M059J (cell line): ENCODE measurements around the gene SCYL1. TPM values are rescaled to one million over a fixed set of nuclear protein-coding genes. Genes with fewer than 3 reads are reported as not detected.

ENCODE experiments used
- DNase-seq: peaks from one replicate; pipeline ENCODE4 v3.0.0-alpha.2; 2012; ENCODE audit warnings: low read depth
- total RNA-seq: library from RNA; depleted of rRNA; stranded (reverse); fragments of >200 nt; shearing (Covaris generic); gene quantifications from 2 replicates; pipeline ENCODE4 v1.2.3, GENCODE V29; 2014

SCYL1 gene
- total RNA-seq, 1 experiment from 2014 or later: 96.5 TPM

DNA sequence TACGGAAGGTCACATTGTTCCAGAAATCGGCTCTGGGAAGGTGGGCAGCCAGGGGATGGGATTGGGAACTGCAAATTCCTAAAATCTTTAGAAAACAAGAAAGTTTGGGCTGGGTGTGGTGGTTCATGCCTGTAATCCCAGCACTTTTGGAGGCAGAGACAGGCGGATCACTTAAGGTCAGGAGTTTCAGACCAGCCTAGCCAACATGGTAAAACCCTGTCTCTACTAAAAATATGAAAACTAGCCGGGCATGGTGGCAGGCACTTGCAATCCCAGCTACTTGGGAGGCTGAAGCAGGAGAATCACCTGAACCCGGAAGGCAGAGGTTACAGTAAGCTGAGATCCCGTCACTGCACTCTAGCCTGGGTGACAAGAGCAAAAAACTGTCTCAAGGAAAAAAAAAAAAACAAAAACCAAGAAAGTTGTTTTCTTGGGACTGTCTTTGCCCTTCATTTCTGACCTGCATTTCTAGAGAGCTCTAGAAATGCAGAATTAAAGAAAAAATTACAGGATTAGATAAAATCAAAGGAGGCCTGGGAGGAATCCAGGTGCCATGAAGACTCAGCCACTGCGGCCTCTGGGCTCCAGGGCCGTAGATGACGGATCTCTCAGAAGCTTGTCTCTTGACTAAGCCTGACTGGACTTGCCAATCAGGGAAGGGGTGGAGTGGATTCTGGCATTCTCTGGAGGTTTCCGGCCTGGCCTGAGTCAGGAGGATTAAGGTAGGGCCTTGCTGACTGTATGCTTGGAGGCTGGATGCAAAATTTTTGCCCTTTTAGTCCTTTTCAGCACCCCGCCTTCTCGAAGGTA lies 31.3 kb upstream of the SCYL1 start:
- peak; percentile 99 for DNase-seq

DNA sequence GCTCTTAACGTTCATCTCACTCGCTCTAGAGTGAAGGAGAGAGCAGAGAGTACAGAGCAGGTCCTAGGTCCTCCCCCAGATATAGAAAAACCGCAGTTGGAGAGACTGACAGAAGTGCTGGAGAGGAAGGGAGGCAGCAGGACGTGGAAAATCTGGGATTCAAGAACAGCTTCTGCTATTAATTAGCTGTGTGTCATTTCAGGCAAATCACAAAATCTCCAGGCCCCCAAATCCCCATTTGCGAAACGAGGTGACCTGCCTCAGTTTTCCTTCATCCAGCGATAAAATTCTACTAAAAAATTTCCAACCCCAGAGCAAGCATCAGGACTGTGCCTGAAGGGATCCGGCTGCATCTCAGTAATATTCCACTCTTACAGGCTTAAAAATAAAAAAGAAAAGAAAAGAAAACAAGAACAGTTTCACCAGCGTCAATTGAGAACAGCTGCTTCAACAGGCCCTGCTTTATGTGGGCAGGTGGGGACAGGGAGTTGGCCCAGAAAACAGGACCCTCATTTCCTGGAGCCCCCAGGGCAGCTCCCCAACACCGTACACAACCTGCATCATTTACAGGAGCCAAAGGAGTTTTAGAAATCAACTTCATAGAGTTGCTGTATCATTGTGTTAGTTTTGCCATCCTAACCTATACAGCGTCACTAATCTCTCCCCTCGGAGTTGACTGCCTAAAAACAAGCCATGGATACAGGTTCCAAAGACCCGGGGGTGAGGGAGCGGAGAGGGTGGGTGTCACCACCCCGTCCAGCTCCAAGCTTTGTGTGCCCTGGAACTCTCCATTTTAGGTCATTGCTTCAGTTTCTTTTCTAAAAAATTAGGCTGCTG lies 28.4 kb upstream of the SCYL1 start:
- DNase-seq: peak; percentile 62

DNA sequence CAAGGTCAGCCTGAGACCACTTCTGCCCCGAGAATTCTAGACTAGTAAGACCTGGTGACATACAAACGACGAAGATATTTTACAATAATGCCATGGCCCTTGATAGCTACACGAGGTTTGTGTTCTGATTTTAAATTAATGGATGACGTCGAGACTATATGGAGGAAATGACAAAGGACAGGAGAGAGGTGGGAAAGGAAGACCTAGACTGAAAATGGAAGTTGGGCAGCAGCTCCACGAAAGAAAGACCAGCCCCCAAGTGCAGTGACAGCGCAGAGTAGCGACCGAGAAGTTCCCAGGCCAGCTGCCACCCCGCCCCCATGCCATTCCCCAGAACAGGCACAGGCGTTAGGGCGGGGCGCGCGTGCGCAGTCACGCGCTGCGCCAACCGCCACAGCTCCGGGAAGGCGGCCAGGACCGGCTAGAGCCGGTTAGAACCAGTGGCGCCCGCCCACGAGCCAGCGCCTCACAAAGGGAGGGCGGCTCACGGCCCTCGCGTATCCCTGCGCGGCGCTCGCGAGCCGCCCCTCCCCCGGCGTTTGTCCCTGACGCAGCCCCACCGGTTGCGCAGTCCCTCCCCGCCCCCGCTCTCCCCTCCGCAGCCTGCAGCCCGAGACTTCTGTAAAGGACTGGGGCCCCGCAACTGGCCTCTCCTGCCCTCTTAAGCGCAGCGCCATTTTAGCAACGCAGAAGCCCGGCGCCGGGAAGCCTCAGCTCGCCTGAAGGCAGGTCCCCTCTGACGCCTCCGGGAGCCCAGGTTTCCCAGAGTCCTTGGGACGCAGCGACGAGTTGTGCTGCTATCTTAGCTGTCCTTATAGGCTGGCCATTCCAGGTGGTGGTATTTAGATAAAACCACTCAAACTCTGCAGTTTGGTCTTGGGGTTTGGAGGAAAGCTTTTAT lies 27.5 kb upstream of the SCYL1 start:
- peak; percentile 98 for DNase-seq

- peak; percentile 57 for DNase-seq
Measured at GRCh38 chr11:65498042-65498726, 26.7 kb upstream of the SCYL1 start.

DNA sequence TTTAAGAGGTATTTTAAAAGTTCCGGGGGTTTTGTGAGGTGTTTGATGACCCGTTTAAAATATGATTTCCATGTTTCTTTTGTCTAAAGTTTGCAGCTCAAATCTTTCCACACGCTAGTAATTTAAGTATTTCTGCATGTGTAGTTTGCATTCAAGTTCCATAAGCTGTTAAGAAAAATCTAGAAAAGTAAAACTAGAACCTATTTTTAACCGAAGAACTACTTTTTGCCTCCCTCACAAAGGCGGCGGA lies 26.2 kb upstream of the SCYL1 start:
- DNase-seq: no peak

GRCh38 chr11:65498977-65499712 lies 25.7 kb upstream of the SCYL1 start, which contains the start of gene MALAT1:
Gene MALAT1 (plus strand): TSS chr11:65499045.
- DNase-seq: peak; percentile 90

GRCh38 chr11:65499713-65500386 lies 25.0 kb upstream of the SCYL1 start:
- no peak for DNase-seq

DNA sequence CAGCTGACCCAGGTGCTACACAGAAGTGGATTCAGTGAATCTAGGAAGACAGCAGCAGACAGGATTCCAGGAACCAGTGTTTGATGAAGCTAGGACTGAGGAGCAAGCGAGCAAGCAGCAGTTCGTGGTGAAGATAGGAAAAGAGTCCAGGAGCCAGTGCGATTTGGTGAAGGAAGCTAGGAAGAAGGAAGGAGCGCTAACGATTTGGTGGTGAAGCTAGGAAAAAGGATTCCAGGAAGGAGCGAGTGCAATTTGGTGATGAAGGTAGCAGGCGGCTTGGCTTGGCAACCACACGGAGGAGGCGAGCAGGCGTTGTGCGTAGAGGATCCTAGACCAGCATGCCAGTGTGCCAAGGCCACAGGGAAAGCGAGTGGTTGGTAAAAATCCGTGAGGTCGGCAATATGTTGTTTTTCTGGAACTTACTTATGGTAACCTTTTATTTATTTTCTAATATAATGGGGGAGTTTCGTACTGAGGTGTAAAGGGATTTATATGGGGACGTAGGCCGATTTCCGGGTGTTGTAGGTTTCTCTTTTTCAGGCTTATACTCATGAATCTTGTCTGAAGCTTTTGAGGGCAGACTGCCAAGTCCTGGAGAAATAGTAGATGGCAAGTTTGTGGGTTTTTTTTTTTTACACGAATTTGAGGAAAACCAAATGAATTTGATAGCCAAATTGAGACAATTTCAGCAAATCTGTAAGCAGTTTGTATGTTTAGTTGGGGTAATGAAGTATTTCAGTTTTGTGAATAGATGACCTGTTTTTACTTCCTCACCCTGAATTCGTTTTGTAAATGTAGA lies 24.3 kb upstream of the SCYL1 start:
- DNase-seq: peak; percentile 66

DNA sequence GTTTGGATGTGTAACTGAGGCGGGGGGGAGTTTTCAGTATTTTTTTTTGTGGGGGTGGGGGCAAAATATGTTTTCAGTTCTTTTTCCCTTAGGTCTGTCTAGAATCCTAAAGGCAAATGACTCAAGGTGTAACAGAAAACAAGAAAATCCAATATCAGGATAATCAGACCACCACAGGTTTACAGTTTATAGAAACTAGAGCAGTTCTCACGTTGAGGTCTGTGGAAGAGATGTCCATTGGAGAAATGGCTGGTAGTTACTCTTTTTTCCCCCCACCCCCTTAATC lies 23.8 kb upstream of the SCYL1 start:
- DNase-seq: no peak

GRCh38 chr11:65501472-65502273 lies 23.2 kb upstream of the SCYL1 start:
- peak; percentile 58 for DNase-seq

- DNase-seq: no peak
Measured at GRCh38 chr11:65502274-65502554, 22.7 kb upstream of the SCYL1 start.

DNA sequence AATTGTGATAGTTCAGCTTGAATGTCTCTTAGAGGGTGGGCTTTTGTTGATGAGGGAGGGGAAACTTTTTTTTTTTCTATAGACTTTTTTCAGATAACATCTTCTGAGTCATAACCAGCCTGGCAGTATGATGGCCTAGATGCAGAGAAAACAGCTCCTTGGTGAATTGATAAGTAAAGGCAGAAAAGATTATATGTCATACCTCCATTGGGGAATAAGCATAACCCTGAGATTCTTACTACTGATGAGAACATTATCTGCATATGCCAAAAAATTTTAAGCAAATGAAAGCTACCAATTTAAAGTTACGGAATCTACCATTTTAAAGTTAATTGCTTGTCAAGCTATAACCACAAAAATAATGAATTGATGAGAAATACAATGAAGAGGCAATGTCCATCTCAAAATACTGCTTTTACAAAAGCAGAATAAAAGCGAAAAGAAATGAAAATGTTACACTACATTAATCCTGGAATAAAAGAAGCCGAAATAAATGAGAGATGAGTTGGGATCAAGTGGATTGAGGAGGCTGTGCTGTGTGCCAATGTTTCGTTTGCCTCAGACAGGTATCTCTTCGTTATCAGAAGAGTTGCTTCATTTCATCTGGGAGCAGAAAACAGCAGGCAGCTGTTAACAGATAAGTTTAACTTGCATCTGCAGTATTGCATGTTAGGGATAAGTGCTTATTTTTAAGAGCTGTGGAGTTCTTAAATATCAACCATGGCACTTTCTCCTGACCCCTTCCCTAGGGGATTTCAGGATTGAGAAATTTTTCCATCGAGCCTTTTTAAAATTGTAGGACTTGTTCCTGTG lies 22.1 kb upstream of the SCYL1 start:
- peak; percentile 65 for DNase-seq

GRCh38 chr11:65503368-65503948 lies 21.4 kb upstream of the SCYL1 start:
- DNase-seq: peak; percentile 50

- peak; percentile 62 for DNase-seq
Measured at GRCh38 chr11:65503949-65504673, 20.8 kb upstream of the SCYL1 start.

DNA sequence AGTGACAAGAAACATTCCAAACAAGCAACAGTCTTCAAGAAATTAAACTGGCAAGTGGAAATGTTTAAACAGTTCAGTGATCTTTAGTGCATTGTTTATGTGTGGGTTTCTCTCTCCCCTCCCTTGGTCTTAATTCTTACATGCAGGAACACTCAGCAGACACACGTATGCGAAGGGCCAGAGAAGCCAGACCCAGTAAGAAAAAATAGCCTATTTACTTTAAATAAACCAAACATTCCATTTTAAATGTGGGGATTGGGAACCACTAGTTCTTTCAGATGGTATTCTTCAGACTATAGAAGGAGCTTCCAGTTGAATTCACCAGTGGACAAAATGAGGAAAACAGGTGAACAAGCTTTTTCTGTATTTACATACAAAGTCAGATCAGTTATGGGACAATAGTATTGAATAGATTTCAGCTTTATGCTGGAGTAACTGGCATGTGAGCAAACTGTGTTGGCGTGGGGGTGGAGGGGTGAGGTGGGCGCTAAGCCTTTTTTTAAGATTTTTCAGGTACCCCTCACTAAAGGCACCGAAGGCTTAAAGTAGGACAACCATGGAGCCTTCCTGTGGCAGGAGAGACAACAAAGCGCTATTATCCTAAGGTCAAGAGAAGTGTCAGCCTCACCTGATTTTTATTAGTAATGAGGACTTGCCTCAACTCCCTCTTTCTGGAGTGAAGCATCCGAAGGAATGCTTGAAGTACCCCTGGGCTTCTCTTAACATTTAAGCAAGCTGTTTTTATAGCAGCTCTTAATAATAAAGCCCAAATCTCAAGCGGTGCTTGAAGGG lies 20.0 kb upstream of the SCYL1 start:
- peak; percentile 68 for DNase-seq
